ENCODE results near the gene HLTF. TPM values are rescaled to one million over a fixed set of nuclear protein-coding genes. Genes with fewer than 3 reads are reported as not detected.

The HLTF gene
- total and polyA plus RNA-seq, 2 of the 13 experiments (the other 11 are each of a cell fraction or from before 2014, with no cell fraction given), result 12.0 to 22.9 TPM

GRCh38 chr3:149122721-149123578 is 36.6 kb upstream of the HLTF start:
- ATAC-seq, result no peak
- no peak for FAIRE-seq
- no peak overlapping the region for H3K4me2 ChIP-seq (ENCODE audit: low read depth, low read length)
- POLR2A ChIA-PET, result no interaction called here
- intact Hi-C loops (cut with micrococcal nuclease; ENCODE audit: unreplicated experiment), result no loop called here
- no peaks in the 10 kb centered on the region for H4K20me1 ChIP-seq (ENCODE audit: insufficient read depth, low read length)
- no TSS peak for BruUV-seq (replicated peaks)
- H3K36me3 ChIP-seq (replicated peaks in 1 of 2; ENCODE audit: control insufficient read depth in 1 of 2, insufficient read depth in 2 of 2, low read length in 2 of 2), result no peaks in the 10 kb centered on the region
- in situ Hi-C loops (cut with HindIII; ENCODE audit: extremely low pct_ligation_motif_present, low pct_unique_long_range_greater_than_20kb), result loop anchor here (10.0 kb wide), 1 partner anchor 362 kb away; no protein-coding TSS in a partner anchor
- DNase-seq (ENCODE audit: low spot score), result no peak
- peaks cover 0 to 4% of the 10 kb centered on the region in 2 experiments; a peak in 1 of 5 replicates for H3K27me3 ChIP-seq (ENCODE audit: control insufficient read depth in 1 of 2, insufficient read depth in 2 of 2, low read length in 2 of 2)
- CTCF ChIA-PET (ENCODE audit: low intra/inter-chr PET ratio, low total read pairs), result interaction anchor here (5.6 kb wide), 1 partner anchor 152 kb away, joined by 123 read pairs; no protein-coding TSS in a partner anchor
- H3K4me3 ChIP-seq (replicated peaks in 1 of 3; ENCODE audit: insufficient read depth in 1 of 3, low read depth in 2 of 3, low read length in 3 of 3), result no peak overlapping the region
- peaks cover 28% of the 10 kb centered on the region for H3K4me1 ChIP-seq (ENCODE audit: insufficient read depth, low read length)
- no peak overlapping the region for H3K9ac ChIP-seq (ENCODE audit: insufficient read depth, low read depth, low read length)
- H3K9me3 ChIP-seq (ENCODE audit: low read length), result no peaks in the 10 kb centered on the region
- WGBS (ENCODE audit: low lambda C conversion rate), result 40% methylated on average over 4 of the region's 4 CpGs
- H3K79me2 ChIP-seq (ENCODE audit: insufficient read depth, low read length), result no peaks in the 10 kb centered on the region
- H3K27ac ChIP-seq (ENCODE audit: extremely low read length, insufficient read depth, low read length), result no peak overlapping the region
- H2AFZ ChIP-seq (ENCODE audit: low read length), result no peak overlapping the region
- no peak for TF ChIP-seq RBM22 (optimal IDR thresholded peaks at IDR 0.05; ENCODE audit: low read length)
- TF ChIP-seq MNT (IDR thresholded peaks at IDR 0.05), result no peak
- TF ChIP-seq POLR2AphosphoS5 (IDR thresholded peaks at IDR 0.05; ENCODE audit: low read depth, low read length), result no peak
- TF ChIP-seq YEATS4 (CRISPR knock-in tag; IDR thresholded peaks at IDR 0.05; ENCODE audit: borderline replicate concordance), result no peak
- no peak for TF ChIP-seq ARHGAP35 (CRISPR knock-in tag; IDR thresholded peaks at IDR 0.05; ENCODE audit: borderline replicate concordance)
- TF ChIP-seq RFXAP (CRISPR knock-in tag; IDR thresholded peaks at IDR 0.05; ENCODE audit: borderline replicate concordance), result no peak
- TF ChIP-seq NCOA5 (CRISPR knock-in tag; IDR thresholded peaks at IDR 0.05), result no peak
- TF ChIP-seq FIP1L1 (IDR thresholded peaks at IDR 0.05; ENCODE audit: borderline replicate concordance, insufficient read depth, low read depth, low read length), result no peak
- no peak for TF ChIP-seq ZNF276 (CRISPR knock-in tag; IDR thresholded peaks at IDR 0.05; ENCODE audit: low read depth)
- TF ChIP-seq GATAD2A (CRISPR knock-in tag; IDR thresholded peaks at IDR 0.05), result peak; percentile 54
- TF ChIP-seq ZBTB3 (CRISPR knock-in tag; IDR thresholded peaks at IDR 0.05; ENCODE audit: borderline replicate concordance, low read depth), result no peak
- TF ChIP-seq KAT2B (IDR thresholded peaks at IDR 0.05; ENCODE audit: borderline replicate concordance, low read depth, low read length), result peak; percentile 94
- no peak for TF ChIP-seq NPAS2 (CRISPR knock-in tag; IDR thresholded peaks at IDR 0.05; ENCODE audit: borderline replicate concordance)
- TF ChIP-seq ZMYM2 (CRISPR knock-in tag; IDR thresholded peaks at IDR 0.05), result no peak
- TF ChIP-seq ZNF720 (CRISPR knock-in tag; IDR thresholded peaks at IDR 0.05), result no peak
- no peak for TF ChIP-seq SIN3B (IDR thresholded peaks at IDR 0.05; ENCODE audit: low read length)
- TF ChIP-seq ZNF790 (CRISPR knock-in tag; IDR thresholded peaks at IDR 0.05; ENCODE audit: borderline replicate concordance), result no peak
- TF ChIP-seq ZFP36 (IDR thresholded peaks at IDR 0.05; ENCODE audit: borderline replicate concordance, low read depth, low read length, partially characterized antibody), result no peak
- no peak for TF ChIP-seq ATF7-NPFF (CRISPR knock-in tag; IDR thresholded peaks at IDR 0.05; ENCODE audit: low read depth)
- TF ChIP-seq ZNF672 (CRISPR knock-in tag; IDR thresholded peaks at IDR 0.05), result no peak
- TF ChIP-seq CREB1 (IDR thresholded peaks at IDR 0.05), result peak; percentile 78
- TF ChIP-seq CREB1 (CRISPR knock-in tag; IDR thresholded peaks at IDR 0.05), result no peak
- no peak for TF ChIP-seq AGO1 (IDR thresholded peaks at IDR 0.05; ENCODE audit: low read depth, low read length, poor library complexity, severe bottlenecking)
